B cell (primary cell): ENCODE measurements around the gene TSPAN18. TPM values are rescaled to one million over a fixed set of nuclear protein-coding genes. Genes with fewer than 3 reads are reported as not detected.

Experiments used
- ATAC-seq: fragments of 200-7000 bp; cut with Tn5 transposase; one replicate; pipeline ENCODE4 v1.10.0; 2021; ENCODE audit warnings: low read depth, mild to moderate bottlenecking, moderate number of reproducible peaks, moderate library complexity
- CTCF ChIA-PET: fragments of 350-600 bp; sonication (Branson Sonifier 250); formaldehyde crosslinking; loops from one replicate; lab custom pipeline; 2021; ENCODE audit warnings: antibody characterized with exemption, inconsistent platforms; lab: Charles Lee
- POLR2A ChIA-PET: fragments of 350-600 bp; sonication (Branson Sonifier 250); formaldehyde crosslinking; loops from one replicate; lab custom pipeline; 2021; ENCODE audit warnings: antibody characterized with exemption; lab: Charles Lee
- DNase-seq: peaks from one replicate; pipeline ENCODE4 v3.0.0; 2013
- H2AFZ ChIP-seq: 2 replicates; pipeline ENCODE4 v1.6.1; 2012; ENCODE audit warnings: mild to moderate bottlenecking, low read depth, low read length; ENCODE audit not compliant: insufficient read depth, poor library complexity, severe bottlenecking
- H3K27ac ChIP-seq, 2 donors: 1 replicate in 1 of 2; 2 replicates in 1 of 2; pipeline ENCODE4 v1.5.1; 2012 to 2013; ENCODE audit warnings: low read length in 2 of 2, mild to moderate bottlenecking in 2 of 2, moderate library complexity in 1 of 2
- H3K27me3 ChIP-seq, 4 experiments: fragments of 200-600 bp in 1 of 4; sonication (generic) in 1 of 4; replicated peaks in 1 of 4; 1 replicate in 2 of 4; 2 replicates in 2 of 4; pipeline versions ENCODE4 v1.6.1 to v1.7.0; 2013 to 2016; ENCODE audit warnings: low read length in 3 of 4, mild to moderate bottlenecking in 2 of 4, mixed read lengths in 1 of 4, moderate library complexity in 1 of 4; ENCODE audit not compliant: insufficient read depth in 4 of 4, control insufficient read depth in 3 of 4; ENCODE audit errors: control extremely low read depth in 1 of 4
- H3K36me3 ChIP-seq, 2 experiments: replicated peaks in 1 of 2; 1 replicate in 1 of 2; 2 replicates in 1 of 2; pipeline versions ENCODE4 v1.6.1 to v1.7.1; 2013; ENCODE audit warnings: low read length in 1 of 2; ENCODE audit not compliant: insufficient read depth in 2 of 2, control insufficient read depth in 1 of 2; ENCODE audit errors: control extremely low read depth in 1 of 2, extremely low read depth in 1 of 2
- H3K4me1 ChIP-seq, 2 donors: fragments of 200-600 bp in 1 of 2; sonication (generic) in 1 of 2; 1 replicate in 1 of 2; 2 replicates in 1 of 2; pipeline versions ENCODE4 v1.5.1 to v1.6.1; 2013 to 2017; ENCODE audit warnings: low read length in 2 of 2; ENCODE audit not compliant: control insufficient read depth in 2 of 2, insufficient read depth in 2 of 2
- H3K4me2 ChIP-seq: replicated peaks from 2 replicates; pipeline ENCODE3; 2012; ENCODE audit warnings: mild to moderate bottlenecking, low read depth, low read length; ENCODE audit not compliant: poor library complexity, severe bottlenecking
- H3K4me3 ChIP-seq, 5 experiments: fragments of 200-600 bp in 1 of 5; sonication (generic) in 1 of 5; 1 replicate in 3 of 5; 2 replicates in 2 of 5; pipeline versions ENCODE4 v1.5.1 to v1.7.0; 2011 to 2016; ENCODE audit warnings: low read length in 4 of 5, mild to moderate bottlenecking in 4 of 5, low read depth in 2 of 5, control low read depth in 1 of 5, moderate library complexity in 1 of 5; ENCODE audit not compliant: insufficient read depth in 1 of 5; ENCODE audit errors: control extremely low read depth in 1 of 5, extremely low read depth in 1 of 5
- H3K79me2 ChIP-seq: fragments of 200-600 bp; sonication (generic); one replicate; pipeline ENCODE4 v1.6.0; 2016; ENCODE audit warnings: low read length; ENCODE audit not compliant: control insufficient read depth, insufficient read depth
- H3K9ac ChIP-seq: fragments of 200-600 bp; sonication (generic); 2 replicates; pipeline ENCODE4 v1.6.1; 2017; ENCODE audit warnings: mild to moderate bottlenecking, low read length, moderate library complexity
- H3K9me3 ChIP-seq, 3 donors: one replicate each; pipeline versions ENCODE4 v1.6.1 to v1.7.1; 2013; ENCODE audit warnings: low read length in 2 of 3; ENCODE audit not compliant: control insufficient read depth in 2 of 3, insufficient read depth in 1 of 3; ENCODE audit errors: control extremely low read depth in 1 of 3
- H4K20me1 ChIP-seq: 2 replicates; pipeline ENCODE4 v1.6.0; 2012; ENCODE audit warnings: mild to moderate bottlenecking, low read length; ENCODE audit not compliant: insufficient read depth, control insufficient read depth, poor library complexity, severe bottlenecking
- H3K27ac Mint-ChIP-seq: one replicate; pipeline ENCODE4 v1.8.0; 2021; ENCODE audit warnings: mixed read lengths
- H3K27me3 Mint-ChIP-seq: one replicate; pipeline ENCODE4 v1.8.0; 2021; ENCODE audit warnings: mixed read lengths
- H3K4me1 Mint-ChIP-seq: one replicate; pipeline ENCODE4 v1.8.0; 2021; ENCODE audit warnings: mixed read lengths
- H3K4me3 Mint-ChIP-seq: one replicate; pipeline ENCODE4 v1.8.0; 2021; ENCODE audit warnings: mixed read lengths
- H3K9me3 Mint-ChIP-seq: one replicate; pipeline ENCODE4 v1.8.0; 2022; ENCODE audit warnings: mixed read lengths; ENCODE audit not compliant: insufficient read depth
- EZH2 ChIP-seq: IDR thresholded peaks from 2 replicates; pipeline ENCODE4 v1.6.1; 2012; ENCODE audit warnings: borderline replicate concordance, low read depth, mild to moderate bottlenecking, moderate library complexity, low read length; ENCODE audit not compliant: insufficient read depth, poor library complexity, severe bottlenecking
- WGBS: methylation state at CpG from one replicate; pipeline ENCODE4 v1.1.5; 2013; ENCODE audit warnings: missing lambda C conversion rate; ENCODE audit not compliant: insufficient coverage; 5-methylcytosine and 5-hydroxymethylcytosine counted together
- intact Hi-C: fragments of 100-400 bp; cut with micrococcal nuclease; formaldehyde crosslinking; loops from one replicate; pipeline ENCODE4 v1.10.0; 2022
- polyA plus RNA-seq: library from polyadenylated mRNA; depleted of rRNA; stranded (reverse); fragments of >200 nt; gene quantifications from 2 replicates; pipeline ENCODE4 v1.2.3, GENCODE V29; 2012
- total RNA-seq, 2 donors: library from RNA; stranded (reverse); fragments of 120-200 nt in 1 of 2; gene quantifications; 1 replicate in 1 of 2; 2 replicates in 1 of 2; pipeline versions ENCODE4 v1.2.3 to v1.2.4, GENCODE V29; 2013 to 2022
- TF ChIP-seq, protein P1 (sequence below): fragments of 200-600 bp; IDR thresholded peaks from one replicate; pipeline ENCODE4 v1.8.0; 2022; ENCODE audit warnings: antibody characterized with exemption, mild to moderate bottlenecking

TSPAN18 gene
- total and polyA plus RNA-seq, 2 donors (not counting 1 experiment from before 2014, with no cell fraction given) = 0.75 to 2.0 TPM

DNA sequence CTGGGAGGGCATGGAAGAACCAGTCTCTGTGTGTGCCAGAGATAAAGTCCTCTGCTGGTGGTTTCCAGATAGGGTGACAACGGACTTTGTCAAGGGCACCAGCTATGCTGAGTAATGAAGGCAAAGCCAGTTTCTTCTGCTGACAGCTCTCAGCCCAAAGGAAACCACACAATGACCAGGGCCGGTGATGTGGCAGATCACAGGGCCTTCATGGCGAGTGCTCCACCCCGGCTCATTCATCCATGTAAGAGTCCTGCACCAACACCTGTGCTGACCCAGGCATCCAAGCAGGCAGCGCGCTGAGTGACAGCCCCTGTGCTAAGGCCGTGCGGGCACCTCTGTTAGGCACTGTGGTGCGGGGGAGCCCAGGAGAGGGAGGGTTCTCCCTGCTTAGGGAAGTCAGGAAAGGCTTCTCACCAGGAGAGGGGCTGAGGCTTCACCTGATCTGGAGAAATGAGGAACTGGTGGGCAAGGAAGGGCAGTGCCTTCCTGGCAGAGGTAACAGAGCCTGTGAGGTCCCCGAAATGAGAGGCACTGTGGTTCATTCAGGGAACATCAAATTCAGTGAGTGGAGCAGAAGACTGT, 190.1 kb downstream of the TSPAN18 start:
- TF ChIP-seq EZH2 = no peak
- TF ChIP-seq, protein P1, sequence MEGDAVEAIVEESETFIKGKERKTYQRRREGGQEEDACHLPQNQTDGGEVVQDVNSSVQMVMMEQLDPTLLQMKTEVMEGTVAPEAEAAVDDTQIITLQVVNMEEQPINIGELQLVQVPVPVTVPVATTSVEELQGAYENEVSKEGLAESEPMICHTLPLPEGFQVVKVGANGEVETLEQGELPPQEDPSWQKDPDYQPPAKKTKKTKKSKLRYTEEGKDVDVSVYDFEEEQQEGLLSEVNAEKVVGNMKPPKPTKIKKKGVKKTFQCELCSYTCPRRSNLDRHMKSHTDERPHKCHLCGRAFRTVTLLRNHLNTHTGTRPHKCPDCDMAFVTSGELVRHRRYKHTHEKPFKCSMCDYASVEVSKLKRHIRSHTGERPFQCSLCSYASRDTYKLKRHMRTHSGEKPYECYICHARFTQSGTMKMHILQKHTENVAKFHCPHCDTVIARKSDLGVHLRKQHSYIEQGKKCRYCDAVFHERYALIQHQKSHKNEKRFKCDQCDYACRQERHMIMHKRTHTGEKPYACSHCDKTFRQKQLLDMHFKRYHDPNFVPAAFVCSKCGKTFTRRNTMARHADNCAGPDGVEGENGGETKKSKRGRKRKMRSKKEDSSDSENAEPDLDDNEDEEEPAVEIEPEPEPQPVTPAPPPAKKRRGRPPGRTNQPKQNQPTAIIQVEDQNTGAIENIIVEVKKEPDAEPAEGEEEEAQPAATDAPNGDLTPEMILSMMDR = no peak
- no peaks in the 10 kb centered on the region for H3K27me3 ChIP-seq
- Mint-ChIP-seq H3K9me3 (no peaks in the 10 kb centered on the region), H3K27me3 (peaks cover 4% of the 10 kb centered on the region), H3K27ac (peak overlapping the region; percentile 50), H3K4me1 (peaks cover 23% of the 10 kb centered on the region), H3K4me3 (no peak overlapping the region)
- no peak overlapping the region for H2AFZ ChIP-seq
- ATAC-seq (no peak), DNase-seq (no peak)
- H3K9ac ChIP-seq = no peak overlapping the region
- H3K4me2 ChIP-seq = no peak overlapping the region
- H3K27ac ChIP-seq = no peak overlapping the region
- H3K4me3 ChIP-seq = no peak overlapping the region
- H4K20me1 ChIP-seq = no peaks in the 10 kb centered on the region
- no peaks in the 10 kb centered on the region for H3K36me3 ChIP-seq
- ChIA-PET POLR2A (no interaction called here), CTCF (interaction anchor here (1.5 to 2.6 kb wide), 2 partner anchors 20 to 187 kb away, joined by 9 to 17 read pairs; no protein-coding TSS in a partner anchor)
- intact Hi-C loops = no loop called here
- WGBS = 30% methylated on average over 10 of the region's 10 CpGs
- H3K4me1 ChIP-seq = peaks cover 30 to 34% of the 10 kb centered on the region in 2 donors
- H3K9me3 ChIP-seq = no peaks in the 10 kb centered on the region
- H3K79me2 ChIP-seq = no peaks in the 10 kb centered on the region

DNA sequence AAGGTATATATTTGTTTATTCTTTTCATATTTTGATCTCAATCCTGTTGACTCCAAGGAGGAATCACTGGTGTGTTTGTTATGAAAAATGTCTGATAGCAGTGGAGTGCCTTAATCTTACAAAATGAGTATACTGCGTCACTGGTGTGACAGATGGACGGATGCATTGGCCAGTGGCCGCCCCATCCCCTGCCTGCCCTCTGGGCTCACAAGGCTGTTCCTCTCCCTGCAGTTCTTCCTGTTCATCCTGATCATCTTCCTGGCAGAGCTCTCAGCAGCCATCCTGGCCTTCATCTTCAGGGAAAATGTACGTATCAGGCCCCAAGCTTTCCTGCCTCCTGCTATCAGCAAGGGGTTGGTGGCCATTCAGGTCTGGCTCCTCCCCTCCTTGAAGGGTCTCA, 191.0 kb downstream of the TSPAN18 start:
- Mint-ChIP-seq H3K4me1 (peaks cover 21% of the 10 kb centered on the region), H3K4me3 (no peak overlapping the region), H3K27ac (no peak overlapping the region), H3K9me3 (no peaks in the 10 kb centered on the region), H3K27me3 (no peaks in the 10 kb centered on the region)
- intact Hi-C loops = no loop called here
- ATAC-seq = no peak
- TF ChIP-seq, protein P1 = no peak
- no peak for TF ChIP-seq EZH2
- H3K27me3 ChIP-seq = no peaks in the 10 kb centered on the region
- no peaks in the 10 kb centered on the region for H3K9me3 ChIP-seq
- no peak overlapping the region for H3K27ac ChIP-seq
- no peaks in the 10 kb centered on the region for H3K79me2 ChIP-seq
- H3K4me1 ChIP-seq = peaks cover 30 to 34% of the 10 kb centered on the region in 2 donors
- H2AFZ ChIP-seq = no peak overlapping the region
- no peak for DNase-seq
- no peak overlapping the region for H3K4me2 ChIP-seq
- ChIA-PET POLR2A (no interaction called here), CTCF (interaction anchor here (0.7 kb wide), 1 partner anchor 10 kb away, joined by 3 read pairs; no protein-coding TSS in a partner anchor)
- no peak overlapping the region for H3K9ac ChIP-seq
- no peaks in the 10 kb centered on the region for H4K20me1 ChIP-seq
- no peaks in the 10 kb centered on the region for H3K36me3 ChIP-seq
- 94% methylated on average over 4 of the region's 4 CpGs for WGBS
- H3K4me3 ChIP-seq = no peak overlapping the region
